NT2/D1 (cell line): ENCODE results near the gene SCIMP.
"Not testable (repeated sequence)": the region's sequence is repeated elsewhere in the genome, so short reads cannot be mapped to it uniquely, and the experiment has no call there.

ENCODE experiments used
- DNase-seq: peaks from one replicate; pipeline ENCODE4 v3.0.0-alpha.2; 2011; ENCODE audit warnings: low read depth, low spot score
- H3K27me3 ChIP-seq: 2 replicates; pipeline ENCODE4 v1.6.0; 2011; ENCODE audit warnings: mild to moderate bottlenecking; ENCODE audit not compliant: insufficient read length, insufficient read depth
- H3K36me3 ChIP-seq: 2 replicates; pipeline ENCODE4 v1.6.1; 2011; ENCODE audit warnings: mild to moderate bottlenecking, low read length, mixed read lengths; ENCODE audit not compliant: insufficient read depth, insufficient read length
- H3K4me1 ChIP-seq: 2 replicates; pipeline ENCODE4 v1.5.1; 2011; ENCODE audit not compliant: insufficient read depth, insufficient read length
- H3K4me3 ChIP-seq: 2 replicates; pipeline ENCODE4 v1.5.1; 2011; ENCODE audit warnings: low read depth; ENCODE audit not compliant: insufficient read length
- H3K9ac ChIP-seq: 2 replicates; pipeline ENCODE4 v1.6.0; 2011; ENCODE audit warnings: low read depth; ENCODE audit not compliant: insufficient read length
- H3K9me3 ChIP-seq: 2 replicates; pipeline ENCODE4 v1.5.1; 2011; ENCODE audit warnings: mild to moderate bottlenecking, low read length; ENCODE audit not compliant: insufficient read depth
- SUZ12 ChIP-seq: IDR thresholded peaks from 2 replicates; pipeline ENCODE4 v1.6.1; 2011; ENCODE audit not compliant: insufficient read length, insufficient read depth; ENCODE audit errors: extremely low read depth
- YY1 ChIP-seq: IDR thresholded peaks from 2 replicates; pipeline ENCODE4 v1.6.1; 2011; ENCODE audit not compliant: insufficient read length, insufficient read depth
- ZNF274 ChIP-seq: IDR thresholded peaks from 2 replicates; pipeline ENCODE4 v1.6.1; 2011; ENCODE audit warnings: mild to moderate bottlenecking, low read depth, low read length

SCIMP gene

DNA sequence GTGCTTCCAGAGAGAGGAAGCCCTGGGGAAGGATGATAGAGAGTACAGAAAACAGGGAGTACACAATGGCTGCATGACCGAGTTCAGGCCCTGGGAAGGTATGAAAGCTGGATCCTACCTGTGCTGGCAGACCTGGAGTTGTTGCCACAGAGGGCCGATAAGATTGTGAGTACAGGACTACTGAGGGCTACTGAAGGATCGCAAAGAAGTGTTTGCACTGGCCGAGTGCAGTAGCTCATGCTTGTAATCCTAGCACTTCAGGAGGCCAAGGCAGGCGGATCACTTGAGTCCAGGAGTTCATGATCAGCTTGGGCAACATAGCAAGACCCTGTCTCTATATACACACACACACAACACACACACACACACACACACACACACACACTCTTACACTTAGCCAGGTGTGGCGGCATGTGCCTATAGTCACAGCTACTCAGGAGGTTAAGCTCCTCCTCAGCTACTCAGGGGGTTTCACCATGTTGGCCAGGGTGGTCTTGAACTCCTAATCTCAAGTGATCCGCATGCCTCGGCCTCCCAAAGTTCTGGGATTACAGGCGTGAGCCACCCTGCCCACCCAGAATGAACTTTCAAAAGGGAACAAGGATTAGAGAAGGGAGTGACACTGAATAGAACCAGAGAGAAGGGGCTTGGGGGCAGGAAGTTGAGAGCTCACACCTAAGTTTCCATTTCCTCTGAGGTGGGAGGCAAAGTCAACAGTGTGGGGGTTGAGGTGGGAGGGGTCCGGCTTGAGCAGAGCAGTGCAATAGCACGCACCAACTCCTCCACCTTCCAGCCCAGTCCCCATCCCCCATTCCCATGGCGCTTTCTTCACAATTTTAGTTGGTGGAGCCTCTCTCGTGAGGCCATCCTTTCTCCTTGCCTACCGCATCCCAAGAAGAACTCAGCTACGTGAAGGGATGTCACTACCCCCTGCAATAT is 7.5 kb downstream of the SCIMP start:
- Histone ChIP-seq H3K4me3 (no peak overlapping the region), H3K9ac (no peak overlapping the region), H3K27me3 (no peaks in the 10 kb centered on the region), H3K36me3 (peaks cover 4% of the 10 kb centered on the region), H3K4me1 (no peaks in the 10 kb centered on the region), H3K9me3 (no peaks in the 10 kb centered on the region)
- no peak for DNase-seq
- TF ChIP-seq YY1 (no peak), SUZ12 (no peak), ZNF274 (no peak)

DNA sequence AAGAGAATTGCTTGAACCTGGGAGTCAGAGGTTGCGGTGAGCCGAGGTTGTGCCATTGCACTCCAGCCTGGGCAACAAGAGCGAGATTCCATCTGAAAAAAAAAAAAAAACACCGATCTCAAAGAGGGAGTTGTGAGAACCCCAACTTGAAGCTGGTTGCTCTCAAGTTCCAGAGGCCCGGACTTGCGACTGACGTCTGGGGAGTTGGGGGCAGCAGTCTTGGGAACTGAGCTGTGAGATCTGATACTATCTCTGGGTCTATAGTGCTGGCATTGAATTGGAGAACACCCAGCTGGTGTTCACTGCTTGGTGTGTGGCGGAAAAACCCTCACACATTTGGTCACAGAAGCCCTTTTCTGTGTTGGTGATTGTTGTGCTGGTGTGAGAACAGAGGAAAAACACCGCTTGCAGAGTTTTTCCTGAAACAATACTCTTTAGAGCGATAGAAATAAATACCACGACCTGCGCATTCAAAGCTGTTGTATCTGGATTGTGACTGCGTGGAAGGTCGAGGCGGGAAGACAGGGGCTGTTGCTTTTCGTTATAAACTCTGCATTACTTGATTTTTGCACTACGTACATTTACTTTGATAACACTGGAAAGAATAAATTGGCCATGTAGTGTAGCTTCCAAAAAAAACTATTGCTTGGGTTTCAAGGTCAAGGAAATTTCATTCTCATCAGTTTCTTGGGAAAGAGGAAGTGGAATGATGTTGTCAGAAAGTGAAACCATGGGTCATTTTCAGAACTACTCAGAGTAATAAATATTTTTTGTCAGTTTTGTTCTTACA is 8.8 kb downstream of the SCIMP start:
- H3K36me3 ChIP-seq, result no peaks in the 10 kb centered on the region
- H3K27me3 ChIP-seq, result no peaks in the 10 kb centered on the region
- no peak for DNase-seq
- no peak overlapping the region for H3K4me3 ChIP-seq
- no peak overlapping the region for H3K9ac ChIP-seq
- H3K4me1 ChIP-seq, result no peaks in the 10 kb centered on the region
- no peak for TF ChIP-seq YY1
- TF ChIP-seq SUZ12, result no peak
- TF ChIP-seq ZNF274, result no peak
- H3K9me3 ChIP-seq, result no peaks in the 10 kb centered on the region

DNA sequence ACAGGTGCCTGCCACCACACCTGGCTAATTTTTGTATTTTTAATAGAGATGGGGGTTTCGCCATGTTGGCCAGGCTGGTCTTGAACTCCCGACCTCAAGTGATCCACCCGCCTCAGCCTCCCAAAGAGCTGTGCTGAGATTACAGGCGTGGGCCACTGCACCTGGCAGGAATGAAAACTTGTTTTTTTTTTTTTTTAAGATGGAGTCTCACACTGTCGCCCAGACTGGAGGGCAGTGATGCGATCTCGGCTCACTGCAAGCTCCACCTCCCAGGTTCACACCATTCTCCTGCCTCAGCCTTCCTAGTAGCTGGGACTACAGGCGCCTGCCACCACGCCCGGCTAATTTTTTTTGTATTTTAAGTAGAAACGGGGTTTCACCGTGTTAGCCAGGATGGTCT is 12.7 kb downstream of the SCIMP start:
- not testable (repeated sequence) for H3K27me3 ChIP-seq, DNase-seq, H3K4me3 ChIP-seq, H3K4me1 ChIP-seq, H3K9me3 ChIP-seq, H3K36me3 ChIP-seq, H3K9ac ChIP-seq

DNA sequence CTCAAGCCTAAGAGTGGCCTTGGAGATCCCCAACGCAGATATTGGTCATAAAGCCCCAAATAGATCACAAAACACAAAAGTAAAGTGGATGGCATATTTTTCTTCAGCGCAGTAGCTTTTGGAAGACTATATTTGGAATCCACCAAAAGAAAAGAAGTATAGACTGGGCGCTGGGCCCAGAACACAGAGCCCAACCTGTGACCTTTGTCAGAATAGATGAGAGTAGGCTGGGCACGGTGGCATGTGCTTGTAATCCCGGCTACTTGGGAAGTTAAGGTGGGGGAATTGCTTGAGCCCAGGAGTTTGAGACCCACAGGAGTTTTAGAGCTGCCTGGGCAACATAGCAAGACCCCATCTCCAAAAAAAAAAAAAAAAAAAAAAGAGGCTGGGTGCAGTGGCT is 14.6 kb downstream of the SCIMP start:
- no peak overlapping the region for H3K9ac ChIP-seq
- H3K4me1 ChIP-seq, result no peaks in the 10 kb centered on the region
- H3K4me3 ChIP-seq, result no peak overlapping the region
- DNase-seq, result no peak
- no peaks in the 10 kb centered on the region for H3K9me3 ChIP-seq
- no peak for TF ChIP-seq ZNF274
- TF ChIP-seq SUZ12, result no peak
- TF ChIP-seq YY1, result no peak
- peaks cover 14% of the 10 kb centered on the region for H3K36me3 ChIP-seq
- no peaks in the 10 kb centered on the region for H3K27me3 ChIP-seq

DNA sequence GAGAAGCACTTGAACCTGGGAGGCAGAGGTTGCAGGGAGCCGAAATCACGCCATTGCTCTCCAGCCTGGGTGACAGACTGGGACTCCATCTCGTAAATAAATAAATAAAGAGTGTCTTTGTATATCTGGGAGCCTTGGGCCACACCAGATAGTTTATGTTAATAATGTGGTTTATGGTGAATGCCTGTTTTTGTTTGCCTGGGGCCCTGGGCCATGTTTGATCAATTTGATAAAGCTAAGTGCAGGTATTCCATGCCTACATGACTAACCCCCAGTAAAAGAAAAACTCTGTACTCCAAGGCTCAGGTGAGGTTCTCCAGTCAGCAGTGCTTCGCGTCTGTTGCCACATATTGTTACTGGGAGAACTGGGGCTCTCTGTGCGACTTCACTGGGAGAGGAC is 15.1 kb downstream of the SCIMP start:
- DNase-seq, result no peak
- no peak overlapping the region for H3K4me3 ChIP-seq
- peaks cover 14% of the 10 kb centered on the region for H3K36me3 ChIP-seq
- H3K4me1 ChIP-seq, result no peaks in the 10 kb centered on the region
- no peaks in the 10 kb centered on the region for H3K27me3 ChIP-seq
- no peak overlapping the region for H3K9ac ChIP-seq
- TF ChIP-seq YY1 (no peak), ZNF274 (no peak), SUZ12 (no peak)
- no peaks in the 10 kb centered on the region for H3K9me3 ChIP-seq

DNA sequence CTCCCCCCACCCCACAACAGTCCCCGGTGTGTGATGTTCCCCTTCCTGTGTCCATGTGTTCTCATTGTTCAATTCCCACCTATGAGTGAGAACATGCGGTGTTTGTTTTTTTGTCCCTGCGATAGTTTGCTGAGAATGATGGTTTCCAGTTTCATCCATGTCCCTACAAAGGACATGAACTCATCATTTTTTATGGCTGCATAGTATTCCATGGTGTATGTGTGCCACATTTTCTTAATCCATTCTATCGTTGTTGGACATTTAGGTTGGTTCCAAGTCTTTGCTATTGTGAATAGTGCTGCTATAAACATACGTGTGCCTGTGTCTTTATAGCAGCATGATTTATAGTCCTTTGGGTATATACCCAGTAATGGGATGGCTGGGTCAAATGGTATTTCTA is 17.1 kb downstream of the SCIMP start:
- H3K9me3 ChIP-seq, H3K4me1 ChIP-seq, H3K27me3 ChIP-seq, DNase-seq, H3K4me3 ChIP-seq, H3K9ac ChIP-seq: not testable (repeated sequence)
- peaks cover 18% of the 10 kb centered on the region for H3K36me3 ChIP-seq

DNA sequence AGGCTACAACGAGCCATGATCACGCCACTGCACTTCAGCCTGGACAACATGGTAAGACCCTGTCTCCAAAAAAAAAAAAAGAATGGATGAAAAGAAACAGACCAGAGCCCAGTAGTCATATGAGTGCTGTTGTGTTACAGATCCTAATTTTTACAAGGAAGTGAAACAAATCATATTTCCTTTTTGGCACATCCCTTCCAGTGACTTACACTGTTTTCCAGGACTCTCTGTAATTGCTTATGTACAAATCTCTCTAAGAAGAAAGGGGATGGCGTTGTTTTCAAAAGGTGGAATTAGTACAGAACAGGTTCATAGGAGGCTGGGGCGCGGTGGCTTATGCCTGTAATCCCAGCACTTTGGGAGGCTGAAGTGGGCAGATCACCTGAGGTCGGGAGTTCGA is 23.2 kb downstream of the SCIMP start:
- Histone ChIP-seq H3K4me3 (no peak overlapping the region), H3K36me3 (peaks cover 11% of the 10 kb centered on the region), H3K9me3 (no peaks in the 10 kb centered on the region), H3K9ac (no peak overlapping the region), H3K27me3 (no peaks in the 10 kb centered on the region), H3K4me1 (no peaks in the 10 kb centered on the region)
- TF ChIP-seq YY1 (no peak), ZNF274 (no peak), SUZ12 (no peak)
- DNase-seq, result no peak
